ENCODE results near the gene NDUFB11.

Gene NDUFB11

DNA sequence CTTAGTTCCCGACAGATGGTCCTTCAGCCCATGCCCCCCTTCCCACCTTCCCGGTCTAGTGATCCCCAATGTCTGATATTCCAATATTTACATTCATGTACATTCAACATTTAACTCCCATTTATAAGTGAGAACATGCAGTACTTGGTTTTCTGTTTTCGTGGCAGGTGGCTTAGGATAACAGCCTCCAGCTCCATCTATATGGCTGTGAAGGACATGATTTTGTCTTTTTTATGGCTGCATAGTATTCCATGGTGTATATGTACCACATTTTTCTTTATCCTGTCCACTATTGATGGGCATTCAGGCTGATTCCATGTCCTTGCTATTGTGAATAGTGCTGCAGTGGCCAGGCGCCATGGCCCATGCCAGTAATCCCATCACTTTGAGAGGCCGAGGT lies 14.3 kb upstream of the NDUFB11 start:
- TF ChIP-seq, protein P1, sequence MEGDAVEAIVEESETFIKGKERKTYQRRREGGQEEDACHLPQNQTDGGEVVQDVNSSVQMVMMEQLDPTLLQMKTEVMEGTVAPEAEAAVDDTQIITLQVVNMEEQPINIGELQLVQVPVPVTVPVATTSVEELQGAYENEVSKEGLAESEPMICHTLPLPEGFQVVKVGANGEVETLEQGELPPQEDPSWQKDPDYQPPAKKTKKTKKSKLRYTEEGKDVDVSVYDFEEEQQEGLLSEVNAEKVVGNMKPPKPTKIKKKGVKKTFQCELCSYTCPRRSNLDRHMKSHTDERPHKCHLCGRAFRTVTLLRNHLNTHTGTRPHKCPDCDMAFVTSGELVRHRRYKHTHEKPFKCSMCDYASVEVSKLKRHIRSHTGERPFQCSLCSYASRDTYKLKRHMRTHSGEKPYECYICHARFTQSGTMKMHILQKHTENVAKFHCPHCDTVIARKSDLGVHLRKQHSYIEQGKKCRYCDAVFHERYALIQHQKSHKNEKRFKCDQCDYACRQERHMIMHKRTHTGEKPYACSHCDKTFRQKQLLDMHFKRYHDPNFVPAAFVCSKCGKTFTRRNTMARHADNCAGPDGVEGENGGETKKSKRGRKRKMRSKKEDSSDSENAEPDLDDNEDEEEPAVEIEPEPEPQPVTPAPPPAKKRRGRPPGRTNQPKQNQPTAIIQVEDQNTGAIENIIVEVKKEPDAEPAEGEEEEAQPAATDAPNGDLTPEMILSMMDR (IDR thresholded peaks at IDR 0.05; ENCODE audit: unreplicated experiment in 3 of 3) = no peak
- no peaks in the 10 kb centered on the region for H3K4me1 Mint-ChIP-seq
- peaks cover 18% of the 10 kb centered on the region for H3K9me3 Mint-ChIP-seq
- H3K36me3 Mint-ChIP-seq (ENCODE audit: low read depth) = peaks cover 71% of the 10 kb centered on the region
- H3K4me3 Mint-ChIP-seq = no peak overlapping the region
- no peak overlapping the region for H3K27ac Mint-ChIP-seq
- no peaks in the 10 kb centered on the region for H3K27me3 Mint-ChIP-seq (ENCODE audit: low read depth)

DNA sequence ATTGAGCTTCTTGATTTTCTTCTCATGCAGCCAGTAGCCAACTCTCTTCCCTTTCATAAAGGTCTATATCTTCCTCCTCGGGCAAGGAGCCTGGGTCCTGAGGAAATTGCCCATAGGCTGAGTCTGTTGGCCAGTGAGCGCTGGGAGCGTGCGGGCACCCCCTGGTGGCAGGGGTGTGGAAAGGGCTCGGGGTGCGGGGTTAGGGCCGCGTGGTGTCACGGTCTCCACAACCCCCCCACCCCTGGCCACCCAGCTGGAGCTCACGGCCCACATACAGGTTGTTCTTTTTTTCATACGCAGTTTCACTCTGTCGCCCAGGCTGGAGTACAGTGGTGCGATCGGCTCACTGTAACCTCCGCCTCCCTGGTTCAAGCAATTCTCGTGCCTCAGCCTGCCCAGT lies 13.6 kb upstream of the NDUFB11 start:
- Mint-ChIP-seq H3K4me3 (no peak overlapping the region), H3K4me1 (no peaks in the 10 kb centered on the region), H3K36me3 (ENCODE audit: low read depth) (peaks cover 74% of the 10 kb centered on the region), H3K27ac (no peak overlapping the region), H3K9me3 (peaks cover 18% of the 10 kb centered on the region), H3K27me3 (ENCODE audit: low read depth) (no peaks in the 10 kb centered on the region)
- TF ChIP-seq, protein P1 (IDR thresholded peaks at IDR 0.05; ENCODE audit: unreplicated experiment in 3 of 3) = no peak

DNA sequence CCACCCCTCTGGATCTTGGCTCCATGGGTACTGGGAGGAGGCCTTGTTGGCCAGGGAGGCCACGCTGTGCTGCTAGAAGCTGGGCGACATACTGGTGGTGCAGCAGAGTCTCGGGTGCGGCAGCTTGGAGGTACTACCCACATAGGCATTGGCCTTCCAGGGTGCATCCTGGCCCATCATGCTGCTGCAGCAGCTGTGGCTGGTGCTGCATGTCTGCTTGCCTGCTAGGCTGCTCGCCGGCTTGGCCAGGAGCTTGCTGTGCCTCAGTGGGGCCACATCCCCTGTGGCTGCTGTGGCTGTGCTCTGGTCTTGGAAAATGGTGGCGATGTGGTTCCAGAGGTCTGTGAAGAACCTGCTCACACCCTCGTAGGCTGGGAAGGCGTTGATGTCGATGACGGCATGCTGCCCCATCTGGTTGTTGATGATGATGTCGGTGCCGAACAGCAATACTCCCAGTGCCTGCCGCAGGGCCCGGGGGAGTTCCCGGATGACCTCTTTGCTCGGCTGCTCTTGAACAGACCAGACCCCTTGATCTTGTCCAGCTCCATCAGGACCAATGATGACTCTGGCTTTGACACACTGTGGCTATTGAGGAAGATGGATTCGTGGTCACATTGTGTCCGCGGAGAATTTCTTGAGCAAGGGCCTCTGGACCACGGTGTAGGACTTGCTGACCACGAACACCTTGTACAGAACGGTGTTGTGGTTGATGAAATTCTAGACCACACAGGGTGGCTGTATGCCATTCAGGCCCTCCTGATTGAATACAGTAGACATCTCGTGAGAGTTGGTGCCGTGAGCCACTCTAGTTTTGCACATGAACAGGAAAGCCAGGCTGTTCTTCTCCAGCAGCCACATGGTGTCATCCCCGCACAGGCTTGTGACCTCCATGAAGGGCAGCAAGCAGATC lies 12.4 kb upstream of the NDUFB11 start:
- Mint-ChIP-seq H3K9me3 (peaks cover 16% of the 10 kb centered on the region), H3K4me1 (no peaks in the 10 kb centered on the region), H3K36me3 (ENCODE audit: low read depth) (peaks cover 69% of the 10 kb centered on the region), H3K4me3 (no peak overlapping the region), H3K27ac (no peak overlapping the region), H3K27me3 (ENCODE audit: low read depth) (no peaks in the 10 kb centered on the region)
- TF ChIP-seq, protein P1 (IDR thresholded peaks at IDR 0.05; ENCODE audit: unreplicated experiment in 3 of 3) = no peak

DNA sequence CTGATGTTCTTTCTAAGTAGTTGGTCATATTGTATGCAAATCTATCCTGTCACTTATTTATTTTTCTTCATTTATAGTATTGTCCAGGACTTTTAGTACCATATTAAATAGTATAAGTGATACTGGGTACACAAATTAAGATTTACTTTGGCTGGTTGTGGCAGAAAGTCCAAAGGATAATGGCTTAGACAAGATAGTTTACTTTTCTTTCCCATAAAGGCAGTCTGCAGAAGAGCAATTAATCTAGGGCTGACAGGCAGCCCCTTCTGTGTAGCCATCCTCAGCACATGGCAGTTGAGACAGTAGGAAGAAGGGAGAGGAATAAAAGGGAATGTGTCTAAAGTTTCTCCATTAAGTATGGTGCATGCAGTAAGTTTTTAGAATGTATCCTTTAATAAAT lies 6.9 kb upstream of the NDUFB11 start:
- Mint-ChIP-seq H3K36me3 (ENCODE audit: low read depth) (peaks cover 73% of the 10 kb centered on the region), H3K27ac (no peak overlapping the region), H3K4me3 (no peak overlapping the region), H3K4me1 (no peaks in the 10 kb centered on the region), H3K9me3 (peaks cover 19% of the 10 kb centered on the region), H3K27me3 (ENCODE audit: low read depth) (no peaks in the 10 kb centered on the region)
- TF ChIP-seq, protein P1 (IDR thresholded peaks at IDR 0.05; ENCODE audit: unreplicated experiment in 3 of 3) = no peak

DNA sequence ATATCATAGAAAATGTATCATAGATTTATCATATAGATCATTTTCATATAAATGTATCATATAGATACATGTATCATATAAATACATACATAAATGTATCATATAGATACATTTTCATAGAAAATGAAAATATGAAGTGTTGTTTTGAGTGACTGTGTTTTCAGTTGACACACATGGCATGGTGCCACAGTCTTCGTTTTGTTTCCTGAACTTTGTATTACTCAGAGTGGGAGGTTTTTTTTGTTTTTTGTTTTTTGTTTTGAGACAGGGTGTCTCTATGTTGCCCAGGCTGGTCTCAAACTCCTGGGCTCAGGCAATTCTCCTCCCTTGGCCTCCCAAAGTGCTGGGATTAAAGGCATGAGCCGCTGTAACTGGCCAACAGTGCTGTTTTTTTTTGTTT lies 4.4 kb upstream of the NDUFB11 start:
- peaks cover 21% of the 10 kb centered on the region for H3K9me3 Mint-ChIP-seq
- peaks cover 58% of the 10 kb centered on the region for H3K36me3 Mint-ChIP-seq (ENCODE audit: low read depth)
- no peaks in the 10 kb centered on the region for H3K4me1 Mint-ChIP-seq
- TF ChIP-seq, protein P1 (IDR thresholded peaks at IDR 0.05; ENCODE audit: unreplicated experiment in 3 of 3) = no peak
- no peak overlapping the region for H3K27ac Mint-ChIP-seq
- H3K27me3 Mint-ChIP-seq (ENCODE audit: low read depth) = no peaks in the 10 kb centered on the region
- no peak overlapping the region for H3K4me3 Mint-ChIP-seq
